C4-2B (cell line): ENCODE measurements around the gene DPYSL4.

Experiments
- CTCF ChIP-seq: fragments of 450-650 bp; conservative IDR thresholded peaks from 2 replicates; pipeline ENCODE4 v1.5.1; 2017; ENCODE audit warnings: mild to moderate bottlenecking
- ZFX ChIP-seq: fragments of 450-650 bp; IDR thresholded peaks from 2 replicates; pipeline ENCODE4 v1.6.1; 2017

GRCh38 chr10:132206377-132206745, 19.6 kb downstream of the DPYSL4 start:
- TF ChIP-seq CTCF (no peak), ZFX (no peak)
